Trophoblast cell (in vitro differentiated cells and primary cell): ENCODE measurements around the gene FEM1B.

ENCODE experiments used
- DNase-seq, 2 donors: peaks; one replicate each; pipeline ENCODE4 v3.0.0-alpha.2; 2016
- H2AFZ ChIP-seq: 2 replicates; pipeline ENCODE4 v1.6.1; 2013; ENCODE audit warnings: low read length, moderate library complexity, mild to moderate bottlenecking; ENCODE audit not compliant: insufficient read depth, poor library complexity
- H2AK5ac ChIP-seq: 2 replicates; pipeline ENCODE4 v1.6.1; 2013; ENCODE audit warnings: mild to moderate bottlenecking, low read length
- H2BK120ac ChIP-seq: 2 replicates; pipeline ENCODE4 v1.6.1; 2013; ENCODE audit warnings: low read length, mild to moderate bottlenecking, moderate library complexity; ENCODE audit not compliant: insufficient read depth, poor library complexity
- H2BK12ac ChIP-seq: 2 replicates; pipeline ENCODE4 v1.6.1; 2013; ENCODE audit warnings: mild to moderate bottlenecking, low read length, moderate library complexity
- H2BK5ac ChIP-seq: 2 replicates; pipeline ENCODE4 v1.6.1; 2013; ENCODE audit warnings: low read length, low read depth, moderate library complexity, mild to moderate bottlenecking; ENCODE audit not compliant: poor library complexity
- H3K14ac ChIP-seq: 2 replicates; pipeline ENCODE4 v1.6.1; 2013; ENCODE audit warnings: mild to moderate bottlenecking, low read length
- H3K18ac ChIP-seq: 2 replicates; pipeline ENCODE4 v1.6.1; 2013; ENCODE audit warnings: mild to moderate bottlenecking, low read length
- H3K23ac ChIP-seq: 2 replicates; pipeline ENCODE4 v1.6.1; 2013; ENCODE audit warnings: low read length
- H3K27ac ChIP-seq: 2 replicates; pipeline ENCODE4 v1.5.1; 2013; ENCODE audit warnings: low read depth, mild to moderate bottlenecking, inconsistent platforms, low read length, moderate library complexity
- H3K27me3 ChIP-seq: 2 replicates; pipeline ENCODE4 v1.6.1; 2013; ENCODE audit warnings: inconsistent platforms, mild to moderate bottlenecking, low read length, moderate library complexity; ENCODE audit not compliant: insufficient read depth
- H3K36me3 ChIP-seq, 2 experiments: 1 replicate in 1 of 2; 2 replicates in 1 of 2; pipeline ENCODE4 v1.6.1; 2013; ENCODE audit warnings: low read length in 2 of 2, mild to moderate bottlenecking in 2 of 2, moderate library complexity in 1 of 2; ENCODE audit not compliant: insufficient read depth in 2 of 2, control insufficient read depth in 1 of 2
- H3K4ac ChIP-seq: 2 replicates; pipeline ENCODE4 v1.6.1; 2013; ENCODE audit warnings: low read depth, mild to moderate bottlenecking, low read length, moderate library complexity
- H3K4me1 ChIP-seq, 2 experiments: 1 replicate in 1 of 2; 2 replicates in 1 of 2; pipeline ENCODE4 v1.6.1; 2013; ENCODE audit warnings: low read length in 2 of 2, mild to moderate bottlenecking in 2 of 2, moderate library complexity in 1 of 2; ENCODE audit not compliant: insufficient read depth in 2 of 2, control insufficient read depth in 1 of 2
- H3K4me2 ChIP-seq: 2 replicates; pipeline ENCODE4 v1.6.1; 2013; ENCODE audit warnings: inconsistent platforms, mild to moderate bottlenecking, low read length, moderate library complexity
- H3K4me3 ChIP-seq: 2 replicates; pipeline ENCODE4 v1.5.1; 2013; ENCODE audit warnings: mild to moderate bottlenecking, low read depth, low read length, inconsistent platforms
- H3K79me1 ChIP-seq: one replicate; pipeline ENCODE4 v1.6.1; 2013; ENCODE audit warnings: low read length
- H3K79me2 ChIP-seq: 2 replicates; pipeline ENCODE4 v1.6.1; 2013; ENCODE audit warnings: low read length, mild to moderate bottlenecking; ENCODE audit not compliant: control insufficient read depth, insufficient read depth, poor library complexity
- H3K9ac ChIP-seq: 2 replicates; pipeline ENCODE4 v1.6.1; 2013; ENCODE audit warnings: mild to moderate bottlenecking, low read length
- H3K9me3 ChIP-seq: 2 replicates; pipeline ENCODE4 v1.6.1; 2013; ENCODE audit warnings: low read depth, mild to moderate bottlenecking, control low read depth, inconsistent platforms, low read length; ENCODE audit not compliant: insufficient read depth
- H4K12ac ChIP-seq: 2 replicates; pipeline ENCODE4 v1.6.1; 2013; ENCODE audit warnings: low read depth, mild to moderate bottlenecking, low read length, moderate library complexity
- H4K8ac ChIP-seq: 2 replicates; pipeline ENCODE4 v1.6.1; 2013; ENCODE audit warnings: low read depth, mild to moderate bottlenecking, low read length, moderate library complexity
- H4K91ac ChIP-seq: one replicate; pipeline ENCODE4 v1.6.1; 2013; ENCODE audit warnings: low read depth, mild to moderate bottlenecking, low read length, moderate library complexity
- WGBS: extraction: QIAGEN DNeasy Blood & Tissue Kit; methylation state at CpG from one replicate; pipeline ENCODE4 v1.1.7; 2013; ENCODE audit warnings: missing lambda C conversion rate; ENCODE audit not compliant: insufficient read length, insufficient coverage; ENCODE audit errors: extremely low coverage; 5-methylcytosine and 5-hydroxymethylcytosine counted together

FEM1B gene

DNA sequence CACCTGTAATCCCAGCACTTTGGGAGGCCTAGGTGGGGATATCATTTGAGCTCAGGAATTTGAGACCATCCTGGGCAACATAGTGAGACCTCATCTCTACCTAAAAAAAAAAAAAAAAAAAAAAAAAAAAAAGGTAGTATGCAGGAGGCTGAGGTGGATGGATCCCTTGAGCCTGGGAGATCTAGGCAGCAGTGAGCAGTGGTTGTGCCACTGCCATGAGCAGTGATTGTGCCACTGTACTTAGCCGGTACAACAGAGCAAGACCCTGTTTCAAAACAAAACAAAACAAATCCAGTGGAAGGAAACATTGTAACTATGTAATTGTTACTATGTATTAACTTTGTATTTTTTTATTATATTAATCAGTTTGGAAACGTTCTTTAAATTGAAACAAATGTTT, 5.9 kb downstream of the FEM1B start:
- Histone ChIP-seq H2AFZ (no peak overlapping the region), H3K4me1 (peaks cover 0 to 4% of the 10 kb centered on the region in 2 experiments), H4K91ac (no peak overlapping the region), H3K9ac (no peak overlapping the region), H3K4me3 (no peak overlapping the region), H2BK120ac (no peak overlapping the region), H3K36me3 (peaks cover 4 to 7% of the 10 kb centered on the region in 2 experiments), H3K27me3 (no peaks in the 10 kb centered on the region), H3K23ac (no peak overlapping the region), H3K14ac (no peak overlapping the region), H3K79me2 (peaks cover 12% of the 10 kb centered on the region), H2BK12ac (no peak overlapping the region), H2BK5ac (no peak overlapping the region), H3K9me3 (peaks cover 2% of the 10 kb centered on the region), H3K4me2 (no peak overlapping the region), H4K12ac (no peak overlapping the region), H3K18ac (no peak overlapping the region), H2AK5ac (no peak overlapping the region), H3K79me1 (peaks cover 2% of the 10 kb centered on the region), H3K27ac (no peak overlapping the region), H4K8ac (no peak overlapping the region), H3K4ac (peak overlapping the region; percentile 98)
- no peak for DNase-seq
- WGBS: no CpG with 5 or more reads among the region's 2 CpGs

DNA sequence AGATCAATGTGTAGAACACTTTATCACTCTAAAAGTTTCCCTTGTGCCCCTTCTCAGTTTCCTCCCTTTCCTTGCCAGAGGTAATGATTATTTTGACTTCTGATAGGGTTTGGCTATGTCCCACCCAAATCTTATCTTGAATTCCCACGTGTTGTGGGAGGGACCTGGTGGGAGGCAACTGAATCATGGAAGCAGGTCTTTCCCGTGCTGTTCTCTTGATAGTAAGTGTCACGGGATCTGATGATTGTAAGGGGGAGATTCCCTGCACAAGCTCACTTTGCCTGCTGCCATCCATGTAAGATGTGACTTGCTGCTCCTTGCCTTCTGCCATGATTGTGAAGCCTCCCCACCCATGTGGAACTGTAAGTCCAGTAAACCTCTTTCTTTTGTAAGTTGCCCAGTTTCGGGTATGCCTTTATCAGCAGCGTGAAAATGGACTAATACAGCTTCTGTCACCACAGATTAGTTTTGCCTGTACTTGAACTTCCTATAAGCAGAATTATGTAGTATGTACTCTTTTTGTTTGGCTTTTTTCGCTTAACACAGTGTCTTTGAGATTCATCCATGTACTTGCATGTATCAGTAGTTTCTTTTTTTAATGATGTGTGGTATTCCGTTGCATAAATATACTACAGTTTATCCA, 7.2 kb downstream of the FEM1B start:
- DNase-seq: no peak
- Histone ChIP-seq H3K27me3 (no peaks in the 10 kb centered on the region), H4K12ac (no peak overlapping the region), H2AK5ac (no peak overlapping the region), H3K23ac (no peak overlapping the region), H3K4ac (peak overlapping the region; percentile 47), H3K9me3 (peaks cover 2% of the 10 kb centered on the region), H2AFZ (no peak overlapping the region), H3K27ac (no peak overlapping the region), H2BK5ac (no peak overlapping the region), H2BK12ac (no peak overlapping the region), H3K9ac (no peak overlapping the region), H3K79me2 (peaks cover 7% of the 10 kb centered on the region), H3K4me3 (no peak overlapping the region), H4K91ac (no peak overlapping the region), H3K4me1 (peaks cover 0 to 2% of the 10 kb centered on the region in 2 experiments), H3K79me1 (no peaks in the 10 kb centered on the region), H3K36me3 (peaks cover 8 to 9% of the 10 kb centered on the region in 2 experiments), H2BK120ac (no peak overlapping the region), H4K8ac (no peak overlapping the region), H3K4me2 (no peak overlapping the region), H3K14ac (no peak overlapping the region), H3K18ac (no peak overlapping the region)
- no CpG with 5 or more reads among the region's 7 CpGs for WGBS

DNA sequence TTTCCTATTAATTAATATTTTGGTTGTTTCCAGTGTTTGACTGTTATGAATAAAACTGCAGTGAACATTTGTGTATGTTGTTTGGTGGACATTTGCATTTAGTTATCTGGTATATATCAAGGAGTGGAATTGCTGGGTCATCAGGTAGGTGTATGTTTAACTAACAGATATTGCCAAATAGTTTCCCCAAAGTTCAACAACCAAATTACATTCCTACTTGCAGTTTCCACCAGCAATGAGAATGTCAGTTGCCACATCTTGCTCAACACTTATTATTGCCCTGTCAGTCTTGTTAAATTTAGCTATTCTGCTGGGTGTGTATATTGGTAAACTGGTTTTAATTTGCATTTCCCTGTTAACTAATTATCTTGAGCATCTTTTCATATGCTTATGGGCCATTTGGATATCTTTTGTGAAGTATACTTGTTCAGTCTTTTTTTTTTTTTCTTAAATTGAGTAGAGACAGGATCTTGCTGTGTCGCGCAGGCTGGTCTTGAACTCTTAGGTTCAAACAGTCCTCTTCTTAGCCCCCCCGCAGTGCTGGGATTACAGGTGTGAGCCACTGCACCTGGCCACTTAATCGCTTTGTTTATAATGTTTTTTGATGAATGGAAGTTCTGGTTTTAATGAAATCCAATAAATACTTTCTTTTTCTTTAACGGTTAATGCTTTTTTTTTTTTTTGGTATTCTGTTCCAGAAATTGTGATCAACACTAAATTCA, 7.9 kb downstream of the FEM1B start:
- no peak overlapping the region for H2BK120ac ChIP-seq

DNA sequence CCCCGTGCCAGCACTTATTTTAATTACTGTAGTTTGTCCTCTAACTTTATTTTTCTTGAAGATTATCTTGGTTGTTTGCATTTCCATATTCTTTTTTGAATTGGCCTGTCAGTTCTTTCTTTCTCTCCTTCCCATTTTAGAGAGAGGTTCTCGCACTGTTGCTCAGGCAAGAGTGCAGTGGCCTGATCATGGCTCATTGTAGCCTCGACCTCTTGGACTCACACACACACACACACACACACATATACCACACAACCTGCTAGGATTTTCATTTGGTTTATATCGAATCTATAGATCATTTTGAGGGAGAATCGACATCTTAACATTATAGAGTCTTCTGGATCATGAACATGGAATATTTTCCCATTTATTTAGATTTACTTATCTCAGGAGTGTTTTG, 8.7 kb downstream of the FEM1B start:
- Histone ChIP-seq H3K23ac (no peak overlapping the region), H3K4ac (peak overlapping the region; percentile 86), H3K79me2 (peaks cover 5% of the 10 kb centered on the region), H4K91ac (no peak overlapping the region), H3K79me1 (no peaks in the 10 kb centered on the region), H3K4me2 (no peak overlapping the region), H3K36me3 (peaks cover 14 to 20% of the 10 kb centered on the region in 2 experiments), H3K4me3 (no peak overlapping the region), H3K27ac (no peak overlapping the region), H3K9ac (no peak overlapping the region), H3K9me3 (peaks cover 2% of the 10 kb centered on the region), H3K4me1 (peaks cover 0 to 2% of the 10 kb centered on the region in 2 experiments), H2BK5ac (no peak overlapping the region), H3K18ac (no peak overlapping the region), H2BK12ac (no peak overlapping the region), H2BK120ac (no peak overlapping the region), H3K14ac (no peak overlapping the region), H3K27me3 (no peaks in the 10 kb centered on the region), H2AK5ac (no peak overlapping the region), H4K12ac (no peak overlapping the region), H4K8ac (no peak overlapping the region), H2AFZ (no peak overlapping the region)
- DNase-seq: no peak
- no CpG with 5 or more reads among the region's 5 CpGs for WGBS

More for the DNA sequence above, 7.9 kb downstream of the FEM1B start:
- H3K79me1 ChIP-seq: no peaks in the 10 kb centered on the region
- H4K12ac ChIP-seq: no peak overlapping the region
- DNase-seq: no peak
- H3K36me3 ChIP-seq: peaks cover 11 to 14% of the 10 kb centered on the region in 2 experiments
- no peak overlapping the region for H2BK5ac ChIP-seq
- no peak overlapping the region for H3K4me3 ChIP-seq
- H4K8ac ChIP-seq: no peak overlapping the region
- H4K91ac ChIP-seq: no peak overlapping the region
- H3K4me2 ChIP-seq: no peak overlapping the region
- no peak overlapping the region for H2AK5ac ChIP-seq
- H3K18ac ChIP-seq: no peak overlapping the region
- H3K79me2 ChIP-seq: peaks cover 6% of the 10 kb centered on the region
- H3K23ac ChIP-seq: no peak overlapping the region
- H2AFZ ChIP-seq: no peak overlapping the region
- H3K27me3 ChIP-seq: no peaks in the 10 kb centered on the region
- peaks cover 0 to 2% of the 10 kb centered on the region in 2 experiments for H3K4me1 ChIP-seq
- H3K27ac ChIP-seq: no peak overlapping the region
- H3K4ac ChIP-seq: peak overlapping the region; percentile 79
- H3K9ac ChIP-seq: no peak overlapping the region
- H3K14ac ChIP-seq: no peak overlapping the region
- no CpG with 5 or more reads among the region's 5 CpGs for WGBS
- peaks cover 2% of the 10 kb centered on the region for H3K9me3 ChIP-seq
- H2BK12ac ChIP-seq: no peak overlapping the region
